Stomach smooth muscle (tissue), 2 donors: ENCODE measurements around the gene MOB3B.

ENCODE experiments used
- H3K27ac ChIP-seq: one replicate; pipeline ENCODE4 v1.7.0; 2013; ENCODE audit warnings: mild to moderate bottlenecking, low read length, inconsistent platforms
- H3K27me3 ChIP-seq, 2 donors: one replicate each; pipeline ENCODE4 v1.7.0; 2013; ENCODE audit warnings: low read length in 2 of 2; ENCODE audit not compliant: insufficient read depth in 2 of 2, control insufficient read depth in 1 of 2
- H3K36me3 ChIP-seq, 2 donors: one replicate each; pipeline ENCODE4 v1.7.0; 2013; ENCODE audit warnings: low read length in 2 of 2; ENCODE audit not compliant: control insufficient read depth in 2 of 2, insufficient read depth in 2 of 2
- H3K4me1 ChIP-seq: one replicate; pipeline ENCODE4 v1.7.0; 2013; ENCODE audit warnings: low read length; ENCODE audit not compliant: control insufficient read depth, insufficient read depth
- H3K4me3 ChIP-seq, 2 donors: one replicate each; pipeline ENCODE4 v1.7.0; 2013; ENCODE audit warnings: low read length in 2 of 2
- H3K9ac ChIP-seq, 2 donors: one replicate each; pipeline ENCODE4 v1.7.0; 2013; ENCODE audit warnings: low read length in 2 of 2, mild to moderate bottlenecking in 1 of 2
- H3K9me3 ChIP-seq, 2 donors: one replicate each; pipeline ENCODE4 v1.7.0; 2013; ENCODE audit warnings: low read length in 2 of 2; ENCODE audit not compliant: control insufficient read depth in 2 of 2
- donor health status: healthy.
- donor health status: Pancreatic carcinoma.

The MOB3B gene

GRCh38 chr9:27563738-27564430 lies 34.3 kb upstream of the MOB3B start:
- Histone ChIP-seq H3K9ac (no peak overlapping the region), H3K27me3 (no peaks in the 10 kb centered on the region), H3K27ac (no peak overlapping the region), H3K36me3 (peaks cover 5 to 17% of the 10 kb centered on the region in 2 donors), H3K4me1 (no peaks in the 10 kb centered on the region), H3K4me3 (no peak overlapping the region), H3K9me3 (no peaks in the 10 kb centered on the region)

- H3K4me1 ChIP-seq = no peaks in the 10 kb centered on the region
- H3K36me3 ChIP-seq = peaks cover 10 to 28% of the 10 kb centered on the region in 2 donors
- H3K4me3 ChIP-seq = no peak overlapping the region
- no peak overlapping the region for H3K27ac ChIP-seq
- no peaks in the 10 kb centered on the region for H3K27me3 ChIP-seq
- H3K9ac ChIP-seq = no peak overlapping the region
- no peaks in the 10 kb centered on the region for H3K9me3 ChIP-seq
Measured at GRCh38 chr9:27561685-27562084, 32.1 kb upstream of the MOB3B start.

- Histone ChIP-seq H3K4me1 (no peaks in the 10 kb centered on the region), H3K9me3 (no peaks in the 10 kb centered on the region), H3K4me3 (no peak overlapping the region), H3K36me3 (peaks cover 14 to 27% of the 10 kb centered on the region in 2 donors), H3K27ac (no peak overlapping the region), H3K9ac (no peak overlapping the region), H3K27me3 (no peaks in the 10 kb centered on the region)
Measured at GRCh38 chr9:27560457-27560856, 30.8 kb upstream of the MOB3B start.

GRCh38 chr9:27558307-27558706 lies 28.7 kb upstream of the MOB3B start:
- H3K36me3 ChIP-seq = peaks cover 17 to 28% of the 10 kb centered on the region in 2 donors
- no peak overlapping the region for H3K27ac ChIP-seq
- H3K4me1 ChIP-seq = no peaks in the 10 kb centered on the region
- no peaks in the 10 kb centered on the region for H3K27me3 ChIP-seq
- no peak overlapping the region for H3K9ac ChIP-seq
- H3K9me3 ChIP-seq = no peaks in the 10 kb centered on the region
- no peak overlapping the region for H3K4me3 ChIP-seq

- no peaks in the 10 kb centered on the region for H3K27me3 ChIP-seq
- no peaks in the 10 kb centered on the region for H3K9me3 ChIP-seq
- no peaks in the 10 kb centered on the region for H3K4me1 ChIP-seq
- no peak overlapping the region for H3K27ac ChIP-seq
- no peak overlapping the region for H3K9ac ChIP-seq
- peaks cover 14 to 28% of the 10 kb centered on the region in 2 donors for H3K36me3 ChIP-seq
- no peak overlapping the region for H3K4me3 ChIP-seq
Measured at GRCh38 chr9:27556470-27556869, 26.9 kb upstream of the MOB3B start.

- Histone ChIP-seq H3K27me3 (no peaks in the 10 kb centered on the region), H3K27ac (no peak overlapping the region), H3K4me3 (no peak overlapping the region), H3K36me3 (peaks cover 11 to 22% of the 10 kb centered on the region in 2 donors), H3K9me3 (no peaks in the 10 kb centered on the region), H3K4me1 (no peaks in the 10 kb centered on the region), H3K9ac (no peak overlapping the region)
Measured at GRCh38 chr9:27554712-27555111, 25.1 kb upstream of the MOB3B start.

GRCh38 chr9:27549196-27549755 lies 19.7 kb upstream of the MOB3B start:
- Histone ChIP-seq H3K9ac (no peak overlapping the region), H3K9me3 (no peaks in the 10 kb centered on the region), H3K36me3 (peaks cover 3 to 7% of the 10 kb centered on the region in 2 donors), H3K4me3 (no peak overlapping the region), H3K27ac (no peak overlapping the region), H3K4me1 (no peaks in the 10 kb centered on the region), H3K27me3 (no peaks in the 10 kb centered on the region)

- H3K9me3 ChIP-seq = no peaks in the 10 kb centered on the region
- no peak overlapping the region for H3K4me3 ChIP-seq
- H3K9ac ChIP-seq = no peak overlapping the region
- H3K27me3 ChIP-seq = no peaks in the 10 kb centered on the region
- H3K27ac ChIP-seq = no peak overlapping the region
- H3K4me1 ChIP-seq = no peaks in the 10 kb centered on the region
- H3K36me3 ChIP-seq = peaks cover 0 to 4% of the 10 kb centered on the region in 2 donors
Measured at GRCh38 chr9:27548055-27548741, 18.6 kb upstream of the MOB3B start.

GRCh38 chr9:27545471-27545870 lies 15.9 kb upstream of the MOB3B start:
- no peaks in the 10 kb centered on the region for H3K27me3 ChIP-seq
- peaks cover 19% of the 10 kb centered on the region for H3K4me1 ChIP-seq
- H3K9me3 ChIP-seq = no peaks in the 10 kb centered on the region
- peaks cover 0 to 4% of the 10 kb centered on the region in 2 donors for H3K36me3 ChIP-seq
- no peak overlapping the region for H3K4me3 ChIP-seq
- H3K27ac ChIP-seq = no peak overlapping the region
- H3K9ac ChIP-seq = no peak overlapping the region

- H3K36me3 ChIP-seq = peaks cover 0 to 4% of the 10 kb centered on the region in 2 donors
- H3K27me3 ChIP-seq = no peaks in the 10 kb centered on the region
- H3K4me3 ChIP-seq = no peak overlapping the region
- no peaks in the 10 kb centered on the region for H3K9me3 ChIP-seq
- no peak overlapping the region for H3K27ac ChIP-seq
- H3K4me1 ChIP-seq = peaks cover 43% of the 10 kb centered on the region
- H3K9ac ChIP-seq = no peak overlapping the region
Measured at GRCh38 chr9:27542508-27542907, 12.9 kb upstream of the MOB3B start.

- Histone ChIP-seq H3K9ac (no peak overlapping the region), H3K9me3 (no peaks in the 10 kb centered on the region), H3K27me3 (no peaks in the 10 kb centered on the region), H3K4me3 (no peak overlapping the region), H3K4me1 (peaks cover 50% of the 10 kb centered on the region), H3K36me3 (peaks cover 2 to 4% of the 10 kb centered on the region in 2 donors), H3K27ac (no peak overlapping the region)
Measured at GRCh38 chr9:27541740-27542139, 12.1 kb upstream of the MOB3B start.
